Activated effector memory CD4-positive, alpha-beta T cell treated with anti-CD3 and anti-CD28 coated beads, Interleukin-2, amount 50 U/mL, for 16 hours (primary cell): Measurements from ENCODE around the gene PERM1.
"Not testable (repeated sequence)": the region's sequence is repeated elsewhere in the genome, so short reads cannot be mapped to it uniquely, and the experiment has no call there.

ENCODE experiments used
- DNase-seq: peaks from one replicate; pipeline ENCODE4 v3.0.0-alpha.2; 2020

Gene PERM1

DNA sequence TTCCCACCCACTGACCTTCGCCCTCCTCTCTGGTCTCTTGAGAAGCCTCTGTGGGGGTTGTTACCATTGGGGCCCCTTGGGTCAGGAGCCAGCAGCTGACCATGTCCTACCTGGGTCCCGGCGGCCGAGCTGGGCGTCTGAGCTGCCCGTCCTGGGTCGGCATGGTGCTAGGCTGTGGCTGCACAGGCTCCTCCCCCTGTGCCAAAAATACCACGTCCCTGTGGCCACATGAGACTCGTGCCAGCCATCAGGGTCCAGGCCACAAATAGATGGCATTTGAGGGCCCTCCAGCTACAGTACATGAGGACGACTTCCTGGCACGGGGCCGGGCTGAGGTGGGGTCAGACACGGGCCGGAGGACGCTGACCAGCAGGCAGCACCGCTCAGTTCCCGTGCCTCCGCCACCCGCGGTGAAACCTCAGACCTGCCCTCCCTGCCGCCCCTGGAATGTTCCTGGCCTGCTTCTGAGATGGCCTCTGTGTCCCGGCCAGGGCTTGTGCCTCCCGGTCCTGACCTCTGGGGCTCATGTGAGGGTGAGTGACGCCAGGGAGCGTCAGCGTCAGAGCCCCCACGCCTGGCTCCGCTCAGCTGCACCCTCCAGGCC, at the start of gene PERM1:
Gene PERM1, minus strand, starts transcription at position 139 of the 604 bp plus-strand sequence. CDS start 1,064 bp downstream, outside the sequence.
- DNase-seq = no peak

DNA sequence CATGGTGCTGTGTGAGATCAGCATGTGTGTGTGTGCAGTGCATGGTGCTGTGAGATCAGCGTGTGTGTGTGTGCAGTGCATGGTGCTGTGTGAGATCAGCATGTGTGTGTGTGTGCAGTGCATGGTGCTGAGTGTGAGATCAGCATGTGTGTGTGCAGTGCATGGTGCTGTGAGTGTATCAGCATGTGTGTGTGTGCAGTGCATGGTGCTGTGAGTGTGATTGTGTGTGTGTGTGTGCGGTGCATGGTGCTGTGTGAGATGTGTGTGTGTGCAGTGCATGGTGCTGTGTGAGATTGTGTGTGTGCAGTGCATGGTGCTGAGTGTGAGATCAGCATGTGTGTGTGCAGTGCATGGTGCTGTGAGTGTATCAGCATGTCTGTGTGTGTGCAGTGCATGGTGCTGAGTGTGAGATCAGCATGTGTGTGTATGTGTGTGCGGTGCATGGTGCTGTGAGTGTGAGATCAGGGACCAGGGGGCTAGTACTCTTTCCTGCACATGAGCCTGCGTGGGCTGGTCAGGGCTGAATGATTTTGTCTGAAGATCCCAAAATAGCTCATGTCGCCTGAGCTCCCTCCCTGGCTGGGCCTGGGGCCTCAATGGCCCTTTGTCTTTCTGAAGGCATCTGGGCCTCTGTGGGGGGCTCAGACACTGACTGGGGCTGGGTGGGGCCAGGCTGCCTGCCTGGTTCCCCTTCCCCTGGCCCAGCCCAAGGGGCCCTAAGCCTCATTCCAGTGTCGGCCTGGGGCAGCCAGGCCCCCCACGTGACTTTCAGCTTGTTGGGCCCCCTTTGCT, 49.2 kb upstream of the PERM1 start:
- DNase-seq = not testable (repeated sequence)

DNA sequence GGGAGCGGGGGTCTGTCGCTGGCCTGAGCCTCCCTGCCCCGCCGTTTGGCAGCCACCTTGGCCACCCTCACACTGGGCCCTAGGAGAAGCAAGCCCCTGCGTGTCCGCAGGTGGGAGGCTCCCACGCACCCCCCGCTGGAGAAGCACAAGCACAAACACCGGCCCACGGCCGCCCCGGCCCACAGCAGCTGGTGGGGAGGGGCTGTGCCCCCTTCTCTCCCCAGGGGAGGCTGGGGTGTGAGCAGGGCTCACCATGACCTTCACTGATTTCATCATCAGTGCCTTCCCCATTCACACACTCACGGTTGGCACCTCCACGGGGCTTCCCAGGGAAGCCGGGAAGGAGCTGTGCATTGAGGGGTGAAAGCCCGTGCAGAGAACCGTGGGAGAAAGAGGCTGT, 45.9 kb upstream of the PERM1 start:
- DNase-seq = no peak

- no peak for DNase-seq
These were observed 44.9 kb upstream of the PERM1 start for GRCh38 chr1:1026599-1027413.

GRCh38 chr1:1025730-1026129, 43.8 kb upstream of the PERM1 start:
- DNase-seq = no peak

DNA sequence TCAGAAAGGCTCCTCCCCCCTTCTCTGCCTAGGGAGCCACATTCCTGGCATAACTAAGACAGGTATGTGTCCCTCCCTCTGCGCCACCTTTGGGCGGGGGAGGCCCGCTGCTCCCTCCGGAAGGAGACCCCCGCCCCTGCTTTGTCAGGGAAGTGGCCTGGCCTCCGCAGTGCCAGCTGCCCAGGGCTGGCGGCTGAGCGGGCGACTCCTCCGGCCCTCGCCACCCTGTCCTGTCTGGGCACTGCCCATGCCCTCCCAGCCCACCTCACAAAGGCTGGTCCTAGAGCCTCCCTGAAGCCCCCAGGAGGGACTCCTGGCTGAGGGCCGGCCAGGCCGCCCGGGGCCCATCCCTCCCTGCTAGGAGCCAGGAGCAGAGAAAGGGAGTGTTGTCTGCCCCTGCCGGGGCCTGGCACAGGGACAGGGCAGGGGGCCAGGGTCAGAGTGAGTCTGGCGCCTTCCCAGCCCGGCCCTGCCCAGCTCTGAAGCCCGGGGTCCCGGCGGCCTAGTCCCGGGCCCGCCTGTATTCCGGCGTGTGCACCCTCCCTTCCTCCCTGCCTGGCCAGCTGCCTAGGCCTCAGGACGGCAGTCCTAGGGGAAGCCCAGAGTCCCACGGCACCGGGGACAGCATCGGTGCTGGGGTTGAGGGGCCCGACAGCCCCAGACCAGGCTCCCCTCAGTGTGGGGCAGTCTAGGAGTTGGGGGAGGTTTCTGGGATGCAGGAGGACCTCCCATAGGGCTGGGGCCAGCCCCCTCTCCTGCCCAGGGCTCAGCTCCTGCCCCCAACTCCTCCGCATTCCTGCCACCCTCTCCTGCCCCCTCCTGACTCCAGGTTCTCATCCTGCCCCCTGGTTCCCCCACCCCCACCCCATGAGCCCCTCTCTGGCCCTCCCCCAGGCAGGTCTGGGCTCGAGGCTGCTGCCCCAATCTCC, 43.1 kb upstream of the PERM1 start:
- no peak for DNase-seq

DNA sequence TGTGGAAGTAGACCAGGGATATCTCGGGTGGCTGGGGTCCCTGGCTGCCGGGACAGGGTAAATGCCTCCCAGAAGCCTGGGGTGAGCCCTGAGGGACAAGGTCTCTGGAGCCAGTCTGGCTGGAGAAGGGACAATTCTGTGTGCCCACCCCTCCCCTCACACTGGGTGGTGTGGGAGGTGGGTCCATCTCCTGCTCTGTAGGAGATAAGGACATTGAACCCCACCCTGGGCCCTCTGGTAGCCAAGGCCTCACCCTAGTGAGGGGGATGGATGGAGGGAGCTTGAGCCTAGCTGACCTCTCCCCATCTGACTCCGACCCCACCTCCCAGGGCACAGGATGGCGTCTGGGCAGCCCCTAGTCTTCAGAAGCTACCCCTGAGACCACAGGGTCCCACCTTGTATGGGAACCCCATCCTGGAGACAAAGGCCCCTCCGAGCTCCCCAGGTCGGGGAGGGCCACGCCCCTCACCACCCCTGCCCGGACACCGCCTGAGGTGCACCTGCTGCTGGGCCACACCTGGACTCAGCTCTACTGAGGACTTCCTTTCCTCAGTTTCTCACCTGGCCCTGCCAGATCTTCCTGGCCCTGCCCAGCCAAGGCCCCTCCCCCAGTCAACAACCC, 42.4 kb upstream of the PERM1 start:
- DNase-seq = no peak

GRCh38 chr1:1023700-1024099, 41.8 kb upstream of the PERM1 start:
- no peak for DNase-seq

DNA sequence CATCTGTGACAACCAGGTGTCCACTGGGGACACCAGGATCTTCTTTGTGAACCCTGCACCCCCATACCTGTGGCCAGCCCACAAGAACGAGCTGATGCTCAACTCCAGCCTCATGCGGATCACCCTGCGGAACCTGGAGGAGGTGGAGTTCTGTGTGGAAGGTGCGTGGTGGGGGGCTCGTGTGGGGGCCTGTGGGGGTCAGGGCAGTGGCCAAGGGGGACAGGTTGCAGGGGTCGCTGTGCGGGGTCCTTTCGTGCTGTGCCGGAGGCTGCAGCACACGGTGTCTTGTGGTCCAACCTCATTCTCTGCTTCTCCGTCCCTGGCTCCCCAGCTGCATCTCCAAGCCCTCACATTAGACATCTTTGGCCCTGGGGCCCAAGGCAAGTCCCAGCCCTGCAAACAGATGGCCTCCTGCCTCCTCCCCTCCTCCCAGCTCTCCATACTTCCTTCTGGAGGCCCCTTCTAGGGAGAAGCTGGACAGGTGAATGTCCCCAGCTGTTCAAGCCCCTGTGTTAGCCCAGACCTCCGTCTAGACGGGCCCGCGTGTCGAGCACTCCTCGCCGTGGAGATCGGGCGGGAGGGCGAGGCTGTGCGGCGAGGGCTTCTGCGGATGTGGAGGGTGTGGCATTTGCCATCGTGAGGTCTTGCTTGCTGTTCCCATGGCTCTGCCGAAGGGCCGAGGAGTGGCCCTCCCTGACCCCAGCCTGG, 40.6 kb upstream of the PERM1 start:
- no peak for DNase-seq

DNA sequence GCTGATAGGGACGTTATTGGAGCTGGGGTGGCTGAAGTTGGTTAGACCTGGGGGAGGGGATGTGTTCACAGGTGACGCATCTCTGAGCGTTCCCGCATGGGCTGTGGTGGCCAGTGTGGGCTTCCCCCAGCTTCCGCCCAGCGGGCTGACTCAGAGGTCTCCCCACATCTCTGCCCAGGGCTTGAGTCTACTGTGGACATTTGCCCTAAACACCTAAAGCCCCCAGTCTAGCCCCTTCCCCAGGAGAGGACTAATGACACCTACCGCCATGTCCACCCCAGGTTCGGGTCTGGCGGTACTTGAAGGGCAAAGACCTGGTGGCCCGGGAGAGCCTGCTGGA, 40.0 kb upstream of the PERM1 start:
- no peak for DNase-seq

DNA sequence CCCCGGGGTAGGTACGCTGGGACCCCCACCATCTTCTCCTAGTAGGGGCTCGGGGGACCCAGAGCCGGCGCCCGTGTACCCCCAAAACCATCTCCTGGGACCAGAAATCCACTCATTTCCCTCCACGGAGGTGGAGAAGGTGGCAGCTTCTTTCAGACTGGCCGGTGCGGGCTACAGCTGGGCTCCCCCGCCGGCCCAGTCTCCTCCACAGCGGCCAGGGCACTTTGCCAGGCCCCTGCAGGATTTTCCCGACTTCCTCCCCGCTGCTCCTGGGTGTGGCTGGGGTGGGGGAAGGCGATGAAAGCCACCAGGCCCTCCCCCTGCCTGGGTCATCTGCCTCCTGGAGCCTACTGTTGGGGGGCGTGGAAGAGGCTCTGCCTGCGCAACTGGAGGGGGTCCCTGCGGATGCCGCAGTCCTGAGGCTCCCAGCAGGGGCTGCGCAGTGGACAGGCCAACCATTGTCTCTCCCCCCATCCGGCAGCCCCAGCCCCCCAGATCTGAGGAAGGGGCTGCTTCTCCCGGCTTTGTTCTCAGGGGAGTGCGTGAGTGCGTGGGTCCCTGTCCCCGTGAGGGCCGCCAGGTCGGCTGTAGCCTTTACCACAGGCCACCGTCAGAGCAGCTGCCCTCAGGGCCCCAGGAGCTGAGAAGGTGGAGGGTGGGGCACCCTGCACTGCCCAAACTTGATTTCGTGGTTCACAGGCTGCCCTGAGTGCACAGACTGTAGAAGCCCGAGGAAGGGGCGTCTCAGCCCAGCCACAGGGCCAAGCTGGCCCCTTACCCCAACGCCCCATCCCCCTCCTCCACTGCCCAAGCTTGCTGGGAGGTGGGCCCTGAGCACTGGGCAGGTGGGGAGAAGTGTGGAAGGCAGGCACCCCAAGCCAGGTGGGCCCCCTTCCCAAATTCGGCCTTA, 39.4 kb upstream of the PERM1 start:
- DNase-seq = no peak

- peak; percentile 75 for DNase-seq
These were observed 38.6 kb upstream of the PERM1 start for GRCh38 chr1:1020415-1021009.

- no peak for DNase-seq
These were observed 38.1 kb upstream of the PERM1 start, which contains the start of gene AGRN for GRCh38 chr1:1020000-1020404. Gene AGRN (plus strand): TSS chr1:1020120. CDS start chr1:1020173, 53 bp downstream.

DNA sequence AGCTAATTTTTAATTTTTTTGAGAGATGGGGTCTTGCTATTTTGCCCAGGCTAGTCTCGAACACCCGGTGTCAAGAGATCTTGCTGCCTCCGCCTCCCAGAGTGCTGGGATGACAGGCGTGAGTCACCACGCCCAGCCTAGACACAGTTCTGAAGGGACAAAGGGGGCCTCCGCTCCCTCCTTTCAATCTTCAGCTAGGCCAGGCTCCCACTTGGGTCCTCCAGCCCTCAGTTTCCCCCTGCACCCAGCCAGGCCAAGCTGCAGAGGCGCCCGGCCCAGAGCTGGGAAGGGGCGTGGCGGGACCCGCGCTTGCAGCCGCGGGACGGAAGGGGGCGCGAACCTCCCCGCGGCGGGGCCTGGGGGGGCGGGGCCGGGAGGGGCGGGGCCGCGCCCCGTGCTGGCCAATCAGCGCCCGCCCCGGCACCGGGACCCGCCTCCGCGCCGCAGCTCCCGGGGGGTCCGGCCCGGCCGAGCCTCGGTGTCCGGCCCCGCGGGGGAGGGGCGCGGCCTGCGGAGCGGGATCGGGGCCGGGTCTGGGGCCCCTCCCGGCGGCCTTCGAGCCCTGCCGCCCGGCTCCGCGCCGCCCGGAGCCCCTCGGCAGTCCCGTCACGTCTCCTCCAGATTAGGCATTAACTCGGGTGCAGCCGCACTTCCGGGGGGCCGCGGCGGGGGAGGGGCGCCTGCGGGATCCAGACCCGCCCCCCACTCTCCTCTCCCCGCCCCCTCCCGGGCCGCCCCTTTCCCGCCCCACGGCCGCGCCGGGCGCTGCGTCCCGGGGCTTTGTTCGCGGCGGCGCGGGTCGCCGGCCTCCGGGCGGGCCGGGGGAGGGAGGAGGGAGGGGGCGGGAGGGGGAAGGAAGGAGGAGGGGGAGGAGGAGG, 37.5 kb upstream of the PERM1 start:
- peak; percentile 92 for DNase-seq

- DNase-seq = not testable (repeated sequence)
These were observed 36.4 kb upstream of the PERM1 start for GRCh38 chr1:1018321-1018685.

DNA sequence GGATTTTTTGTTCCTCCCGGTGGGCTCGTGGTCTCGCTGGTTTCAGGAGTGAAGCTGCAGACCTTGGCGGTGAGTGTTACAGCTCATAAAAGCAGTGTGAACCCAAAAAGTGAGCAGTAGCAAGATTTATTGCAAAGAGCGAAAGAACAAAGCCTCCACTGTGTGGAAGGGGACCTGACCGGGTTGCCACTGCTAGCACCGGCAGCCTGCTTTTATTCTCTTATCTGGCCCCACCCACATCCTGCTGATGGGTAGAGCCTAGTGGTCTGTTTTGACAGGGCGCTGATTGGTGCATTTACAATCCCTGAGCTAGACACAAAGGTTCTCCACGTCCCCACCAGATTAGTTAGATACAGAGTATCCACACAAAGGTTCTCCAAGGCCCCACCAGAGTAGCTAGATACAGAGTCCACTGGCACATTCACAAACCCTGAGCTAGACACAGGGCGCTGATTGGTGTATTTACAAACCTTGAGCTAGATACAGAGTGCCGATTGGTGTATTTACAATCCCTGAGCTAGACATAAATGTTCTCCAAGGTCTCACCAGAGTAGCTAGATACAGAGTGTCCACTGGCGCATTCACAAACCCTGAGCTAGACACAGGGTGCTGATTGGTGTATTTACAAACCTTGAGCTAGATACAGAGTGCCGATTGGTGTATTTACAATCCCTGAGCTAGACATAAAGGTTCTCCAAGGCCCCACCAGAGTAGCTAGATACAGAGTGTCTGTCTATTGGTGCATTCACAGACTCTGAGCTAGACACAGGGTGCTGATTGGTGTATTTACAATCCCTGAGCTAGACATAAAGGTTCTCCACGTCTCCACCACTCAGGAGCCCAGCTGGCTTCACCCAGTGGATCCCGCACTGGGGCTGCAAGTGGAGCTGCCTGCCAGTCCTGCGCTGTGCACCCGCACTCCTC, 35.8 kb upstream of the PERM1 start:
- DNase-seq = not testable (repeated sequence)

DNA sequence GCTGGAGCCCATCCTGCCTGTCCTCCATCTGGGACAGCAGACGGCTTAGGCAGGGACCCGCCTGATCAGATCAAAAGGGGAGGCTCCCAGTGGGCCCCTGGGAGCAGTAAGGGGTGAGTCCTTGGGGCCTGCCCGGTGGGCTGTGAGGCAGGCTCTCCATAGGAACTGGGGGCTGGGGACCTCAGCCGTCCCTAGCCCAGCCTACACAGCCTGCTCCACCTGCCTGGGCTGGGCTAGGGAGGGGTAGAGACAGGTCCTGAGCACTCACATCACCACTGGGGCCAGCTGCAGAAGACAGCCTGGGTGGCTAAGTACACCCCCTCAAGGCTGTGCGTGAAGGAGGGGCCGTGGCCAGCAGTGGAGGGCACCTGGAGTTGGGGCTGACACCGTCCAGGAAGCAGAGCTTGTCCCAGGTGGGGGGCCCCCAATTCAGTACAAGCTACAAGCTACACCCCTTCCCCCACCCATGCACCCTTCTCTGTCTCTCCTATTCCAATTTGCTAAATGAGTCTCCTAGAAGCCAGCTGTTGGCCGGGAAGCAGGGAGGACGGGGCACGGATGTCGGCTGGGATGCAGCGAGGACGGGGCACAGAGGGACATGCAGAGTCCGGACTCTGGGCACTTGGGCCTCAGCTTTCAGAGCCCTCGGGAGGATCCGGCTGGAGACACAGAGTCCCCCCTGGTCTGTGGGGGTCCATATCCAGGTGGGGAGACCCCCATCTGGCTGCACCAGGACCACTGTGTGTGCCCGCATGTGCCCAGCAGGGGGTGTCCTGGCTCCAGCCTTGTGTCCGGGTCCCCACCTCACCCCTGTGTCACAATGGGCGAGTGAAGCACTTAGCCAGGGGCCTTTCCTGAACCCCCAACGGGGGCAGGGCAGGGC, 33.1 kb upstream of the PERM1 start:
- no peak for DNase-seq
